WI38 (cell line): ENCODE data around the gene COL15A1.

Experiments
- H3K4me3 ChIP-seq: 2 replicates; pipeline ENCODE4 v1.5.1; 2011; ENCODE audit warnings: low read depth, mild to moderate bottlenecking, control low read depth, low read length
- TF ChIP-seq, protein P1 (sequence below): IDR thresholded peaks from 2 replicates; pipeline ENCODE4 v1.5.1; 2012; ENCODE audit warnings: low read depth, mild to moderate bottlenecking, control low read depth, low read length

The COL15A1 gene

GRCh38 chr9:98942906-98943681 is 613 bp upstream of the COL15A1 start:
- peak overlapping the region; percentile 67; the same call in 1 of the 2 replicates for H3K4me3 ChIP-seq
- TF ChIP-seq, protein P1, sequence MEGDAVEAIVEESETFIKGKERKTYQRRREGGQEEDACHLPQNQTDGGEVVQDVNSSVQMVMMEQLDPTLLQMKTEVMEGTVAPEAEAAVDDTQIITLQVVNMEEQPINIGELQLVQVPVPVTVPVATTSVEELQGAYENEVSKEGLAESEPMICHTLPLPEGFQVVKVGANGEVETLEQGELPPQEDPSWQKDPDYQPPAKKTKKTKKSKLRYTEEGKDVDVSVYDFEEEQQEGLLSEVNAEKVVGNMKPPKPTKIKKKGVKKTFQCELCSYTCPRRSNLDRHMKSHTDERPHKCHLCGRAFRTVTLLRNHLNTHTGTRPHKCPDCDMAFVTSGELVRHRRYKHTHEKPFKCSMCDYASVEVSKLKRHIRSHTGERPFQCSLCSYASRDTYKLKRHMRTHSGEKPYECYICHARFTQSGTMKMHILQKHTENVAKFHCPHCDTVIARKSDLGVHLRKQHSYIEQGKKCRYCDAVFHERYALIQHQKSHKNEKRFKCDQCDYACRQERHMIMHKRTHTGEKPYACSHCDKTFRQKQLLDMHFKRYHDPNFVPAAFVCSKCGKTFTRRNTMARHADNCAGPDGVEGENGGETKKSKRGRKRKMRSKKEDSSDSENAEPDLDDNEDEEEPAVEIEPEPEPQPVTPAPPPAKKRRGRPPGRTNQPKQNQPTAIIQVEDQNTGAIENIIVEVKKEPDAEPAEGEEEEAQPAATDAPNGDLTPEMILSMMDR: no peak

- TF ChIP-seq, protein P1: no peak
- peak overlapping the region; percentile 67 for H3K4me3 ChIP-seq
These were observed 488 bp downstream of the COL15A1 start for GRCh38 chr9:98944057-98944733.

GRCh38 chr9:98944734-98945074 is 997 bp downstream of the COL15A1 start:
- H3K4me3 ChIP-seq: peak overlapping the region; percentile 67
- TF ChIP-seq, protein P1: no peak

DNA sequence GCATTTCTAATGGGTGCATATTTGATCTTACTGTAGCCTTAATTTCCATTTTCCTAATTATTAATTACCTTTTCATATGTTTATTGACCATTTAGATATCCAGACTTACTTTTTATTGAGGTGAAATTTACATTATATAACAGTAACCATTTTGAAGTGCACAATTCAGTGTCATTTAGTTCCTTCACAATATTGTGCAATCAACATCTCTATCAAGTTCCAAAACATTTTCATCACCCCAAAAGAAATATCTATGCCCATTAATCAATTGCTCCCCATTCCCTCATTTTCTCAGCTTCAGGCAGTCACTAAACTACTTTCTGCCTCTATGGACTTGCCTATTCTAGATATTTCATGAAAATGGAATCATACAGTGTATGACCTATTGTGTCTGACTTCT is 5.9 kb downstream of the COL15A1 start:
- TF ChIP-seq, protein P1: no peak
- H3K4me3 ChIP-seq: no peak overlapping the region

- TF ChIP-seq, protein P1: no peak
- H3K4me3 ChIP-seq: no peak overlapping the region
These were observed 6.6 kb downstream of the COL15A1 start for GRCh38 chr9:98950262-98950661.

- TF ChIP-seq, protein P1: no peak
- H3K4me3 ChIP-seq: no peak overlapping the region
These were observed 8.3 kb downstream of the COL15A1 start for GRCh38 chr9:98951967-98952366.

GRCh38 chr9:98953581-98954243 is 10.0 kb downstream of the COL15A1 start:
- H3K4me3 ChIP-seq: no peak overlapping the region

More at GRCh38 chr9:98953581-98954243, 10.0 kb downstream of the COL15A1 start:
- TF ChIP-seq, protein P1: no peak
